GM12891 (cell line): ENCODE measurements around the gene UGT1A5.

Source experiments
- POLR2AphosphoS5 ChIP-seq: IDR thresholded peaks from 2 replicates; pipeline ENCODE4 v1.6.1; 2011; ENCODE audit warnings: low read depth, low read length, control low read depth
- TAF1 ChIP-seq: IDR thresholded peaks from 2 replicates; pipeline ENCODE4 v1.6.1; 2011; ENCODE audit warnings: low read depth, low read length, control low read depth

- TF ChIP-seq POLR2AphosphoS5 (no peak), TAF1 (no peak)
Measured at GRCh38 chr2:233819884-233820773, 107.4 kb downstream of the UGT1A5 start.
